Loucy (cell line): ENCODE measurements around the gene BCAS1.

Experiments used
- H2AFZ ChIP-seq: fragments of 200-600 bp; sonication (generic); 2 replicates; pipeline ENCODE4 v1.6.0; 2016; ENCODE audit warnings: antibody characterized with exemption, mild to moderate bottlenecking, low read length, moderate library complexity
- H3F3A ChIP-seq: fragments of 200-600 bp; 2 replicates; pipeline ENCODE4 v1.6.0; 2016; ENCODE audit warnings: antibody characterized with exemption, low read depth, mild to moderate bottlenecking
- H3K27me3 ChIP-seq: fragments of 200-600 bp; sonication (generic); 2 replicates; pipeline ENCODE4 v1.6.1; 2014; ENCODE audit warnings: low read length, mild to moderate bottlenecking; ENCODE audit not compliant: insufficient read depth, poor library complexity, severe bottlenecking
- H3K36me3 ChIP-seq: fragments of 200-600 bp; sonication (generic); 2 replicates; pipeline ENCODE4 v1.6.1; 2016; ENCODE audit warnings: low read length; ENCODE audit not compliant: insufficient read depth
- H3K4me1 ChIP-seq: fragments of 200-600 bp; sonication (generic); 2 replicates; pipeline ENCODE4 v1.5.1; 2014; ENCODE audit warnings: low read length, mild to moderate bottlenecking; ENCODE audit not compliant: insufficient read depth, poor library complexity, severe bottlenecking
- H3K4me2 ChIP-seq: fragments of 200-600 bp; sonication (generic); 2 replicates; pipeline ENCODE4 v1.6.0; 2014; ENCODE audit warnings: antibody characterized with exemption, low read length, low read depth, mild to moderate bottlenecking; ENCODE audit not compliant: poor library complexity, severe bottlenecking
- H3K4me3 ChIP-seq: fragments of 200-600 bp; sonication (generic); 2 replicates; pipeline ENCODE4 v1.5.1; 2014; ENCODE audit warnings: low read length, mild to moderate bottlenecking, mixed read lengths; ENCODE audit not compliant: poor library complexity, severe bottlenecking
- H3K79me2 ChIP-seq: fragments of 200-600 bp; sonication (generic); 2 replicates; pipeline ENCODE4 v1.6.1; 2014; ENCODE audit warnings: low read length; ENCODE audit not compliant: insufficient read depth
- H3K9ac ChIP-seq: fragments of 200-600 bp; sonication (generic); 2 replicates; pipeline ENCODE4 v1.6.0; 2014; ENCODE audit warnings: mild to moderate bottlenecking, low read depth, low read length, moderate library complexity; ENCODE audit not compliant: poor library complexity, severe bottlenecking
- H3K9me2 ChIP-seq: fragments of 200-600 bp; sonication (generic); replicated peaks from 2 replicates; pipeline ENCODE4 v1.6.1; 2016; ENCODE audit warnings: low read depth, low read length, mixed read lengths
- H3K9me3 ChIP-seq: fragments of 200-600 bp; sonication (generic); 2 replicates; pipeline ENCODE4 v1.6.1; 2014; ENCODE audit warnings: mild to moderate bottlenecking, antibody characterized with exemption, low read length, low read depth; ENCODE audit not compliant: insufficient read depth
- H4K20me1 ChIP-seq: fragments of 200-600 bp; sonication (generic); 2 replicates; pipeline ENCODE4 v1.6.0; 2014; ENCODE audit warnings: antibody characterized with exemption, low read length, mild to moderate bottlenecking; ENCODE audit not compliant: insufficient read depth, poor library complexity, severe bottlenecking
- CTCF ChIP-seq: fragments of 200-600 bp; sonication (generic); conservative IDR thresholded peaks from 2 replicates; pipeline ENCODE4 v1.5.1; 2014; ENCODE audit warnings: mild to moderate bottlenecking, antibody characterized with exemption, low read length
- EZH2phosphoT487 ChIP-seq: fragments of 200-600 bp; IDR thresholded peaks from 2 replicates; pipeline ENCODE4 v1.6.1; 2018; ENCODE audit warnings: antibody characterized with exemption, mild to moderate bottlenecking, moderate library complexity, borderline replicate concordance

Gene BCAS1

GRCh38 chr20:54065601-54066038, 4.8 kb downstream of the BCAS1 start:
- Histone ChIP-seq H3K4me2 (no peak overlapping the region), H3K9ac (no peak overlapping the region), H3K9me2 (no peaks in the 10 kb centered on the region), H3K27me3 (no peaks in the 10 kb centered on the region), H3K9me3 (no peaks in the 10 kb centered on the region), H4K20me1 (no peaks in the 10 kb centered on the region), H3K36me3 (no peaks in the 10 kb centered on the region), H3F3A (no peaks in the 10 kb centered on the region), H3K79me2 (no peaks in the 10 kb centered on the region), H2AFZ (no peak overlapping the region), H3K4me1 (peaks cover 10% of the 10 kb centered on the region), H3K4me3 (no peak overlapping the region)
- TF ChIP-seq CTCF (no peak), EZH2phosphoT487 (no peak)

- no peak overlapping the region for H3K4me3 ChIP-seq
- H3K4me2 ChIP-seq = no peak overlapping the region
- no peaks in the 10 kb centered on the region for H4K20me1 ChIP-seq
- no peaks in the 10 kb centered on the region for H3K9me2 ChIP-seq
- no peaks in the 10 kb centered on the region for H3K27me3 ChIP-seq
- H3K79me2 ChIP-seq = no peaks in the 10 kb centered on the region
- no peaks in the 10 kb centered on the region for H3F3A ChIP-seq
- H2AFZ ChIP-seq = no peak overlapping the region
- TF ChIP-seq EZH2phosphoT487 (no peak), CTCF (no peak)
- H3K4me1 ChIP-seq = peaks cover 4% of the 10 kb centered on the region
- no peaks in the 10 kb centered on the region for H3K36me3 ChIP-seq
- H3K9ac ChIP-seq = no peak overlapping the region
- H3K9me3 ChIP-seq = no peaks in the 10 kb centered on the region
Measured at GRCh38 chr20:54064939-54065338, 5.5 kb downstream of the BCAS1 start.

- no peak overlapping the region for H3K4me2 ChIP-seq
Measured at GRCh38 chr20:54063992-54064676, 6.3 kb downstream of the BCAS1 start.

More at GRCh38 chr20:54063992-54064676, 6.3 kb downstream of the BCAS1 start:
- Histone ChIP-seq H3K36me3 (no peaks in the 10 kb centered on the region), H3K9me3 (no peaks in the 10 kb centered on the region), H2AFZ (no peak overlapping the region), H3F3A (no peaks in the 10 kb centered on the region; the same call in 1 of the 2 replicates), H3K27me3 (no peaks in the 10 kb centered on the region), H3K9ac (no peak overlapping the region), H4K20me1 (no peaks in the 10 kb centered on the region), H3K9me2 (no peaks in the 10 kb centered on the region), H3K79me2 (no peaks in the 10 kb centered on the region), H3K4me1 (no peaks in the 10 kb centered on the region), H3K4me3 (no peak overlapping the region)
- no peak for TF ChIP-seq CTCF
- no peak for TF ChIP-seq EZH2phosphoT487
